Measurements from ENCODE around the gene WIF1. TPM values are rescaled to one million over a fixed set of nuclear protein-coding genes. Genes with fewer than 3 reads are reported as not detected.

Gene WIF1
- total RNA-seq, 1 experiment from 2014 or later = not detected

GRCh38 chr12:65125975-65126374 is 4.9 kb upstream of the WIF1 start:
- DNase-seq (ENCODE audit: low read depth, low spot score) = no peak
- in situ Hi-C loops (cut with HindIII; ENCODE audit: low pct_unique_long_range_greater_than_20kb, low sequenced_read_pairs) = no loop called here

GRCh38 chr12:65125247-65125646 is 4.1 kb upstream of the WIF1 start:
- no peak for DNase-seq (ENCODE audit: low read depth, low spot score)
- in situ Hi-C loops (cut with HindIII; ENCODE audit: low pct_unique_long_range_greater_than_20kb, low sequenced_read_pairs) = no loop called here

GRCh38 chr12:65123435-65124063 is 2.4 kb upstream of the WIF1 start:
- in situ Hi-C loops (cut with HindIII; ENCODE audit: low pct_unique_long_range_greater_than_20kb, low sequenced_read_pairs) = no loop called here

GRCh38 chr12:65122703-65123102 is 1.6 kb upstream of the WIF1 start:
- no peak for DNase-seq (ENCODE audit: low read depth, low spot score)
- in situ Hi-C loops (cut with HindIII; ENCODE audit: low pct_unique_long_range_greater_than_20kb, low sequenced_read_pairs) = no loop called here

More at GRCh38 chr12:65123435-65124063, 2.4 kb upstream of the WIF1 start:
- DNase-seq (ENCODE audit: low read depth, low spot score) = peak; percentile 66

- in situ Hi-C loops (cut with HindIII; ENCODE audit: low pct_unique_long_range_greater_than_20kb, low sequenced_read_pairs) = no loop called here
- no peak for DNase-seq (ENCODE audit: low read depth, low spot score)
These were observed 908 bp upstream of the WIF1 start for GRCh38 chr12:65121956-65122469.

- in situ Hi-C loops (cut with HindIII; ENCODE audit: low pct_unique_long_range_greater_than_20kb, low sequenced_read_pairs) = no loop called here
These were observed 2.0 kb downstream of the WIF1 start for GRCh38 chr12:65119063-65119462.

GRCh38 chr12:65113621-65114035 is 7.5 kb downstream of the WIF1 start:
- in situ Hi-C loops (cut with HindIII; ENCODE audit: low pct_unique_long_range_greater_than_20kb, low sequenced_read_pairs) = no loop called here
- DNase-seq (ENCODE audit: low read depth, low spot score) = no peak

More at GRCh38 chr12:65119063-65119462, 2.0 kb downstream of the WIF1 start:
- DNase-seq (ENCODE audit: low read depth, low spot score) = no peak

- DNase-seq (ENCODE audit: low read depth, low spot score) = peak; percentile 43
- in situ Hi-C loops (cut with HindIII; ENCODE audit: low pct_unique_long_range_greater_than_20kb, low sequenced_read_pairs) = no loop called here
These were observed 14.2 kb downstream of the WIF1 start for GRCh38 chr12:65106948-65107347.

- in situ Hi-C loops (cut with HindIII; ENCODE audit: low pct_unique_long_range_greater_than_20kb, low sequenced_read_pairs) = no loop called here
- DNase-seq (ENCODE audit: low read depth, low spot score) = peak; percentile 72
These were observed 21.0 kb downstream of the WIF1 start for GRCh38 chr12:65100140-65100539.

- no peak for DNase-seq (ENCODE audit: low read depth, low spot score)
- in situ Hi-C loops (cut with HindIII; ENCODE audit: low pct_unique_long_range_greater_than_20kb, low sequenced_read_pairs) = no loop called here
These were observed 21.9 kb downstream of the WIF1 start for GRCh38 chr12:65099182-65099581.

- DNase-seq (ENCODE audit: low read depth, low spot score) = no peak
- in situ Hi-C loops (cut with HindIII; ENCODE audit: low pct_unique_long_range_greater_than_20kb, low sequenced_read_pairs) = no loop called here
These were observed 22.7 kb downstream of the WIF1 start for GRCh38 chr12:65098364-65098763.

GRCh38 chr12:65094722-65095121 is 26.4 kb downstream of the WIF1 start:
- in situ Hi-C loops (cut with HindIII; ENCODE audit: low pct_unique_long_range_greater_than_20kb, low sequenced_read_pairs) = no loop called here
- DNase-seq (ENCODE audit: low read depth, low spot score) = no peak

- in situ Hi-C loops (cut with HindIII; ENCODE audit: low pct_unique_long_range_greater_than_20kb, low sequenced_read_pairs) = no loop called here
- no peak for DNase-seq (ENCODE audit: low read depth, low spot score)
These were observed 27.5 kb downstream of the WIF1 start for GRCh38 chr12:65093606-65094005.

- in situ Hi-C loops (cut with HindIII; ENCODE audit: low pct_unique_long_range_greater_than_20kb, low sequenced_read_pairs) = no loop called here
- no peak for DNase-seq (ENCODE audit: low read depth, low spot score)
These were observed 30.6 kb downstream of the WIF1 start for GRCh38 chr12:65090461-65090860.

GRCh38 chr12:65086236-65086635 is 34.9 kb downstream of the WIF1 start:
- DNase-seq (ENCODE audit: low read depth, low spot score) = no peak
- in situ Hi-C loops (cut with HindIII; ENCODE audit: low pct_unique_long_range_greater_than_20kb, low sequenced_read_pairs) = no loop called here

- in situ Hi-C loops (cut with HindIII; ENCODE audit: low pct_unique_long_range_greater_than_20kb, low sequenced_read_pairs) = no loop called here
These were observed 36.5 kb downstream of the WIF1 start for GRCh38 chr12:65084579-65084978.

GRCh38 chr12:65083581-65083980 is 37.5 kb downstream of the WIF1 start:
- in situ Hi-C loops (cut with HindIII; ENCODE audit: low pct_unique_long_range_greater_than_20kb, low sequenced_read_pairs) = no loop called here
- no peak for DNase-seq (ENCODE audit: low read depth, low spot score)

More at GRCh38 chr12:65084579-65084978, 36.5 kb downstream of the WIF1 start:
- no peak for DNase-seq (ENCODE audit: low read depth, low spot score)

- in situ Hi-C loops (cut with HindIII; ENCODE audit: low pct_unique_long_range_greater_than_20kb, low sequenced_read_pairs) = no loop called here
- peak; percentile 91 for DNase-seq (ENCODE audit: low read depth, low spot score)
These were observed 38.7 kb downstream of the WIF1 start for GRCh38 chr12:65082406-65082805.

GRCh38 chr12:65081496-65081895 is 39.6 kb downstream of the WIF1 start:
- no peak for DNase-seq (ENCODE audit: low read depth, low spot score)
- in situ Hi-C loops (cut with HindIII; ENCODE audit: low pct_unique_long_range_greater_than_20kb, low sequenced_read_pairs) = no loop called here
